ENCODE data around the gene ADCY4. TPM values are rescaled to one million over a fixed set of nuclear protein-coding genes. Genes with fewer than 3 reads are reported as not detected.

ADCY4 gene
- total RNA-seq, 1 experiment from 2014 or later = 1.1 TPM

- Mint-ChIP-seq H3K9me3 (no peaks in the 10 kb centered on the region), H3K36me3 (no peaks in the 10 kb centered on the region), H3K4me1 (peaks cover 10% of the 10 kb centered on the region), H3K27me3 (ENCODE audit: low read depth) (peaks cover 60% of the 10 kb centered on the region), H3K4me3 (no peak overlapping the region), H3K27ac (no peak overlapping the region)
- no peak for TF ChIP-seq E2F5 (CRISPR knock-in tag; IDR thresholded peaks at IDR 0.05)
- TF ChIP-seq MXD4 (CRISPR knock-in tag; IDR thresholded peaks at IDR 0.05; ENCODE audit: borderline replicate concordance) = no peak
- TF ChIP-seq SP1 (CRISPR knock-in tag; conservative IDR thresholded peaks at IDR 0.05) = no peak
- no peak for TF ChIP-seq ZMAT4 (CRISPR knock-in tag; IDR thresholded peaks at IDR 0.05)
- TF ChIP-seq ZNF232 (CRISPR knock-in tag; IDR thresholded peaks at IDR 0.05) = no peak
- no peak for TF ChIP-seq ELF4 (CRISPR knock-in tag; IDR thresholded peaks at IDR 0.05; ENCODE audit: low read depth)
- no peak for TF ChIP-seq NR2C2 (CRISPR knock-in tag; IDR thresholded peaks at IDR 0.05)
- no peak for ATAC-seq
- ChIA-PET CTCF (interaction anchor here (0.8 to 8.2 kb wide), 7 partner anchors 9 to 74 kb away, joined by 3 to 63 read pairs (median 5); partner anchors contain the start of genes CBLN3 and KHNYN), POLR2A (no interaction called here)
- no peak for DNase-seq (ENCODE audit: low spot score)
These were observed 27.5 kb upstream of the ADCY4 start for GRCh38 chr14:24362241-24362960.

GRCh38 chr14:24361326-24361725, 26.5 kb upstream of the ADCY4 start:
- Mint-ChIP-seq H3K9me3 (no peaks in the 10 kb centered on the region), H3K4me3 (no peak overlapping the region), H3K27ac (no peak overlapping the region), H3K27me3 (ENCODE audit: low read depth) (peaks cover 65% of the 10 kb centered on the region), H3K4me1 (peaks cover 10% of the 10 kb centered on the region), H3K36me3 (no peaks in the 10 kb centered on the region)
- ATAC-seq (no peak), DNase-seq (ENCODE audit: low spot score) (no peak)
- ChIA-PET POLR2A (no interaction called here), CTCF (interaction anchor here (0.9 to 8.2 kb wide), 5 partner anchors 10 to 75 kb away, joined by 3 to 63 read pairs (median 7); partner anchors contain the start of genes CBLN3 and KHNYN)
- TF ChIP-seq IRF2 (CRISPR knock-in tag; IDR thresholded peaks at IDR 0.05; ENCODE audit: borderline replicate concordance, low read depth) (no peak), GRHL2 (CRISPR knock-in tag; IDR thresholded peaks at IDR 0.05; ENCODE audit: insufficient replicate concordance, severe bottlenecking) (no peak), GABPB1 (CRISPR knock-in tag; IDR thresholded peaks at IDR 0.05) (no peak), FOXP4 (CRISPR knock-in tag; IDR thresholded peaks at IDR 0.05) (no peak), ELF4 (CRISPR knock-in tag; IDR thresholded peaks at IDR 0.05; ENCODE audit: low read depth) (no peak), ZNF423 (CRISPR knock-in tag; IDR thresholded peaks at IDR 0.05) (no peak), E2F5 (CRISPR knock-in tag; IDR thresholded peaks at IDR 0.05) (no peak), NR1H2 (CRISPR knock-in tag; IDR thresholded peaks at IDR 0.05) (no peak), NFATC4 (CRISPR knock-in tag; IDR thresholded peaks at IDR 0.05) (no peak), SMAD3 (CRISPR knock-in tag; IDR thresholded peaks at IDR 0.05; ENCODE audit: borderline replicate concordance) (no peak), ZBTB43 (CRISPR knock-in tag; IDR thresholded peaks at IDR 0.05) (no peak), ARID4B (CRISPR knock-in tag; IDR thresholded peaks at IDR 0.05; ENCODE audit: borderline replicate concordance) (no peak), PRDM15 (CRISPR knock-in tag; IDR thresholded peaks at IDR 0.05) (no peak)

All from WTC11 (cell line).